Stimulated activated CD8-positive, alpha-beta memory T cell treated with anti-CD3 and anti-CD28 coated beads, Interleukin-4, amount 100 ng/mL, for 48 hours (primary cell): ENCODE data around the gene MCC.

Experiments used
- DNase-seq: peaks from one replicate; pipeline ENCODE4 v3.0.0-alpha.2; 2020

MCC gene

GRCh38 chr5:113218200-113218599 is 270.1 kb downstream of the MCC start:
- no peak for DNase-seq

DNA sequence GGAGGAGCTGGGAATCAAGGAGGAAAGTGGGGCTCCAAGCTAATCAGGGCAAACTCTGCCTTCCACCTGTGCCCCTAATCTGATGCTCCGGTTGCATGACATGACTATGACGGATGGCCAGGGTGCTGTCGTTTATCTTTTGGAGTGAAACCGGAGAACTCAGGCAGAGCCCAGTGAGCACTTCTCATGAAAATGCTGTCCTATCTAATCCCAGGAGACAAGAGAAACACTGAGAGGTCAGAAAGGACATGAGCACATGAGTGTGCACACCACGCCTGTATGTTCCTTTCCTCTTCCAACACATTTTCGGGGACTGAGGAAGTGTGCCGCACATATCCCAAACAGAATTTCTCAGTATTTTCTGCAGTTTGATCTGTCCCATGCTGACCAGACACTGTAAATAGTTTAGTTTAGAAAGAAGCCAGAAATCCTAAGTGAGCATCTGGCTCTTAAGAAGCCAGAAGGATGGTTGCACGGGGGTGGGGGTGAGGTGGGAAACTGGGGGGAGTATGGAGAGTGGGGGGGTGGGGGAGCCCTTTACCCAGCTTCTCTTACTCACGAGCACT is 270.6 kb downstream of the MCC start:
- no peak for DNase-seq

DNA sequence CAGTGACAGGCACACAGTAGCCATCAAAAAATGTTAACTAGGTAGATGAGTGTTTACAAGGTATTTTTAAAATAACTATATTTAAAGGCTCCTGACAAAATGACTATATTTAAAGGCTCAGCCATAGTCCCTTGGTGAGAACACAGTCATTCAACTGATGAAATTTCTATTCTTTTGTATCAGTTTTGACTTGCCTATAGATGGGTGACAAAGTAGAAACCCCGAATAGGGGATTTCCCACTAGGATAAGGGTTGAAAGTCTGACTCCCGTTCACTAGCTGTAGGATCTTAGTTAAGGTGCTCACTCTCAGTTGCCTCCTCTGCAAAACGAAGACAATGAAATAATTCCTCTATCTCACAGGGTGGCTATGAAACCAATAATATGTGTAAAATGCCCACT is 271.7 kb downstream of the MCC start:
- no peak for DNase-seq

DNA sequence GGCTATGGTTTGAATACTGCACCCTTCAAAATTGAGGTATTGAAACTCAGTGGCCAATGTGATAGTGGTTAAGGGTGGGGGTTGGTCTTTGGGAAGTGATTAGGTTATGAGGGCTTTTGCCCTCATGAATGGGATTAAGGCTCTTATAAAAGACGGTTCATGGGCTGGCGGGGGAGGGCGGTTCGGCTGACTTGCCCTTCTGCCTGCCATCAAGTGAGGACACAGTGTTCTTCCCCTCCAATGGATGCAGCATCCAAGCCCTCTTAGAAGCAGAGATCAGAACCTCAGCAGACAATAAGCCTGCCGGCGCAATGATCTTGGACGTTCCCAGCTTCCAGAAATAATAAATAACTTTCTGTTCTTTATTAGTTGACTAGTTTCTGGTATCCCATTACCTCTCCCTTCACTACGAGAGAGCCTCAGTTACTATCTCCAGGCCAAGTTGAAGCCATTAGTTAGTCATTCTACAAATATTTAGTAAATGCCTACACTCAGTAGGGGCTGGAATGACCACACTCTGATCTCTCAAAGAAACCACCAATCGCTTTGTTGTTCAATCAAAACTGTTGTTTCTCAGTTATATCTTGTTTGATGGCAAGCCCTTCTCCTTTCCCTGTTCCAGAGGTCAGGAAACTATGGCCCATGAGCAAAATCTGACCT is 272.7 kb downstream of the MCC start:
- no peak for DNase-seq

- DNase-seq, result no peak
These were observed 273.5 kb downstream of the MCC start for GRCh38 chr5:113214606-113215323.

DNA sequence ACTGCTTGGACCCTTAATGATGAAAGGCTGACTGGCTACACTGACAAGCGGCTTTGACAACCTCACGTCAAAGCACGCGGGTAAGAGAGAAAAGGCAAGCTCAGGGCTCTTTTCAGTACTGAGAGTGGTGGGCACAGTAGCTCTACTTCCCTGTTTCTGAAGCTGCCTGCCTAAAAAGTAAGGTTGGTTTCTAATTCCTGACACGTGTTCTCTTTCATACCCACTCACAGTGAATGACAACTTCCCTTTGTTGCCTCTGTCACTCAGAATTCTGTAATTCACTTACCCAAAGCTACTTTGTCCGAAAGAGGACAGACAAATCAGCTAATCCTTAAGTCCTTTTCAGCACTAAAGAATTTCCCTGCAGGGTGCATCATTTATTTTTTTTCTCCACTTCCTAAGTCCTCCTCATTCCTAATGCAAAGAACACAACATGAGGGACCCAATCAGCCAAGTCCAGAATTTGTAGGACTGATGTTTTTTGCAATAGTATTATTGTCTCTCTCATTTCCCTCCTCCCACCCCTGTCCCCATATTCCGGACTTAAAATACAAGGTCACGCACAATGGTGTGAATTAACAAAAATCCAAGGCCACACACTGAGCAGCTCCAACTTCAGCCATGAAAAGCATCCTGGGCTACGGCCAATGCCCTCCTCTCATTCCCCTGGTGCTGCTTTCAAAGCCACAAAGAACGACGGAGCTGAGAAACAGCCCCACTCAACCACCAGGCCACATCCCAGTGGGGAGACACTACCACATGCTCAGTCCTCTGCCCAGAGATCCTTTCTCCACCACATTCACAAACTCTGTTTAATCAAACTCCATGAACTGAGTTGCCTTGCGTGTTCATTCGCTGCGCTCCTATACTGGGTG is 274.5 kb downstream of the MCC start:
- no peak for DNase-seq

- DNase-seq, result no peak
These were observed 275.9 kb downstream of the MCC start for GRCh38 chr5:113212244-113212920.

DNA sequence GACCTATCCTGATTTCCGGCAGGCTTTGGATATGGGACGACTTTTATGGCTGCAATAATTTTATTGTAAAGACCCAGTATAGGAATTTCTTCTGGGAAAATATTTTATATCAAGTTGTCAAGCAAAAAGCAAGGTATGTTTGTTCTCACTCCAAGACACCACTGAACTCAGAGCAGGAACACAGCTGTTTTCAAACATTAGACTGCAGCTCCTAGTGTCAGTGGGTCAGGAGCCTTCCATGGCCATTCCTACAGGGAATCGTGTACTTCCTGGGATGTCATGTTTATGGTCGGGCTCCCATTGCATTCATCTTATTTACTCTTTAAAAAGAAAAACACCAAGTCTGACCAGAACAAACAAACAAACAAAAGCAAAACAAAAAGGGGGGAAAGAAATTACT is 278.8 kb downstream of the MCC start:
- DNase-seq, result no peak

DNA sequence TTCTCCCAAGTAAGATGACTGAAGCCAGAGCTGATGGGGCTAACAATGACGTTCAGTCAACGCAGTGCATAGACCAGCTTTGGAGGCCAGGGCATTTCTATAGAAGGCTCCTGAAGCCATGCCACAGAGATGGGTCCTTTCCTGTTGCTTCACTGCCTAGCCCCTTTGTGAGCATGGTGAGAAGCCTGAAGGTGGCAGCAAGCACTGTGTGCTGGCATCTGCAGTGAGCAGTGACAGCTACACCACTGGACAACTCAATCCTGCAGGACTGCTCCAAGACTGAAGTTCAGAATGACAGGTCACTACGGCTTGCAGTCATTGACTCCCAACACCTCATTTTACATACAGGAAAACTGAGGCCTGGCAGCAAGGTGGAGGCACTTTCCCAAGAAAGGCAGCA is 282.4 kb downstream of the MCC start:
- DNase-seq, result no peak

- no peak for DNase-seq
These were observed 282.9 kb downstream of the MCC start for GRCh38 chr5:113205323-113205722.

- no peak for DNase-seq
These were observed 283.6 kb downstream of the MCC start for GRCh38 chr5:113204525-113205161.

DNA sequence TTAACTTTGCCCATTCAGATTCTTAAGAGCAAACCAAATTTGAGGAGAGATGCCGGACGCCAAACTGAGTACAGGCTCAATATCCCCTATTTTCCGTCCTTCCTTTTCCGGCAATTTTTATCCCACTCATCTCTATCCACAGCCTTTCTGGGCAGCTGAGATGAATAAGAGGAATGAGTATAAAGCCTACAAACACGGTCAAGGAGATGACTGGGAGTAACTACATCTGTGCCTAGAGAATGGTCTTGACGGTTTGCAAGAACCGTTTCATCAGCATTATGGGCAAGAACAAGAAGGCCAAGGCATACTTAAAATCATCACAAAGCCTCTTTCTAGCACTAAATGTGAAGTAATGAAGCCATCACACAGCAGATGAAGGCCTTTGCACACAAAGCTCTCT is 284.3 kb downstream of the MCC start:
- no peak for DNase-seq

- no peak for DNase-seq
These were observed 285.2 kb downstream of the MCC start for GRCh38 chr5:113202746-113203716.

DNA sequence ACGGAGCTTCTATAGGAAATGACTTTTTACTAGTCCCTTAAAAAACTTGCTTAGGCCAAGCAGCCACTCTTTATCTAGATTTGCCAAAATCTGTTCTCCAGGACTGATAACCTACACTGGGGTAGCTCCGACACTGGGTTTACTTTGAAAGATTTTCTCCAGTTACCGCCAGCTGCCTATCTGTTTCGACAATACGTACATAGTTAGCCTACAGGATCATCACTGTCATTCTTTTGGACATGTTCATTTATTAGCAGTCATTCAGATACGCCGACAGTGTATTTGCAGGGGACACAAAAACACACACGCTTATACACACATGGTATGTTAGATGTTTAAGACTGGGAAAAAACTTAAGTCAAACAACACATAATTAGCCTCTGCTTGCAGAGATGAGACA is 286.0 kb downstream of the MCC start:
- no peak for DNase-seq

GRCh38 chr5:113201715-113202114 is 286.5 kb downstream of the MCC start:
- no peak for DNase-seq

DNA sequence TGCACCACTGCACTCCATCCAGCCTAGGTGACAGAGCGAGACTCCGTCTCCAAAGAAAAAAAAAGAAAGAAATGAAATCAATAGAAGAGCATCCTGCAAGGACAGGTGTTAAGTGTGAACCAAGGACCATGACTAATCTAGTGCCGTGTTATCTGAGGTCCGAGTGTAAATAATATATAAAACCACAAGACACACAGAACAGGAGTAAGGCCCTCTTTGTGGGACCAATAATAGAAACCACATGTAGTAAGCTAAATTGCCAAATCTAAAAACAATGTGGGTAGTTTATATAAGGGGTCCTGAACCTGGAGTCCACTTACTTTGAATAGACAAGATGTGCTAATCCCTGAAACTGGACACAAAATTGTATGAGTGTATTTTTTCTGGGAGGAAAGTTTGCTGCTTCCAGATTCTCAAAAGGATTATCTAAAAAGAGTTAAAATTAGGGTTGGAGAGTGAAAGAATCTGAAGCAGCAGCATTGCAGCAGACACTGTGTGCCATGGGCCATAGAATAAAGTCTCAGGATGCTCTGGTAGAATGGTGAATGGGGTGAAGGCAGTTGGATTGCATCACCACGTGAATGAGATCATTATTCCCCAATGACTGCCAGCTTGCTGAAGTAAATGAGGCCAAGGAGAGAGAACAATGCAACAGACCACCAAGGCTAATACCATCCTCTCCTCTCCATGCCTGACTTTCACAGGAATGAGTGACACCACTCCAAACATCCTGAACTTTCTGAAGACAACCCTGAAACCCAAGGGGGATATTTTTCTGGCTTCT is 288.9 kb downstream of the MCC start:
- DNase-seq, result no peak

- DNase-seq, result no peak
These were observed 290.6 kb downstream of the MCC start for GRCh38 chr5:113197456-113198200.

DNA sequence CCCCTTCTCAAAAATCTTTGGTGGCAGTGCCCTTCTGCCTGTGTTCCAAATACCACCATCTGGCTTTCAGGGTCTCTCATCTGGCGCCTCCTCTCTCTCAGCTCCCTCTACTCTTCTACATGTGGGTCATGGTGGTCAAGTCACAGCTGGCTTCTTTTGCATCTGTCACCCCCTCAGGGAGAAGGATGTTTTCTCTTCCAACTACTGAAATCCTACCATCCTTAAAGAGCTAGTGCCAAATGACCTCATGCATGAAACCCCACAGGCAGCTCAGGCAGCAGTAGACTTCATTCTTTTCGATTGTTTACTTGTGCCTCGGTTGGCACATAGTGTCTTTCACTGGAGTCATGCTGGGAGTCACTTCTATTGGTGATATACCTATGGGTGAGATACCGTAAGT is 292.5 kb downstream of the MCC start:
- no peak for DNase-seq

DNA sequence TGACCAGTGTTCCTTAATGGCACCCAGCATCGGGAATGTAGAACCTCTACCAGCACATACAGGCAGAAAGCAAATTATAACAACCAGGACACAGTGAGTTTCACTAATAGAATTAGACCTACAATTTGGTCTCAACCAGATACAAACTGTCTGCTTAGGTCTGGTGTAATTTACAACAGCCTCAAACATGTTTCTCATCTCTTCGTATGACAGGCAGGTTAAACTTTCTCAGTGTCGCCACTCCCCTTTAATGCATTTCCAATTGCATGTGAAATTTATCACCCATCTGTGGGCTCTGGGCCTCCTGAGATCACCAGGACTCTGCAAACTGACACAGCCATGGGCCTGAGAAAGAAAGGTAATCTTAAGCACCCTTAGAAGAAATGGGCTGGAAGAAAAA is 293.0 kb downstream of the MCC start:
- DNase-seq, result no peak

GRCh38 chr5:113194591-113194990 is 293.7 kb downstream of the MCC start:
- no peak for DNase-seq
